Caco-2 (cell line): ENCODE data around the gene RSRC1. TPM values are rescaled to one million over a fixed set of nuclear protein-coding genes. Genes with fewer than 3 reads are reported as not detected.

ENCODE experiments used
- BruUV-seq: library from RNA; stranded (reverse); fragments of 400-500 nt; replicated peaks from 2 replicates; lab custom pipeline; 2021; lab: Mats Ljungman, UMichigan
- CTCF ChIA-PET: fragments of 300-600 bp; sonication (Branson Sonifier 250); formaldehyde crosslinking; loops from one replicate; lab custom pipeline; 2022; ENCODE audit warnings: antibody characterized with exemption; lab: Charles Lee
- POLR2A ChIA-PET: fragments of 300-600 bp; sonication (Branson Sonifier 250); formaldehyde crosslinking; loops from one replicate; lab custom pipeline; 2022; ENCODE audit warnings: antibody characterized with exemption; lab: Charles Lee
- DNase-seq, 2 experiments: peaks; one replicate each; pipeline versions ENCODE4 v3.0.0 to v3.0.0-alpha.2; 2020 to 2022
- H3K27me3 ChIP-seq: replicated peaks from 2 replicates; pipeline ENCODE4 v1.6.0; 2011; ENCODE audit warnings: low read length; ENCODE audit not compliant: control insufficient read depth, insufficient read depth
- H3K36me3 ChIP-seq: 2 replicates; pipeline ENCODE4 v1.5.1; 2011; ENCODE audit warnings: low read length; ENCODE audit not compliant: control insufficient read depth, insufficient read depth
- H3K4me1 ChIP-seq: fragments of 250-450 bp; sonication (Bioruptor Pico); 2 replicates; pipeline ENCODE4 v1.5.1; 2020; ENCODE audit warnings: mild to moderate bottlenecking
- H3K4me3 ChIP-seq: 2 replicates; pipeline ENCODE4 v1.5.1; 2011; ENCODE audit warnings: low read depth, mild to moderate bottlenecking, control low read depth, low read length
- H3K9me3 ChIP-seq: fragments of 250-450 bp; sonication (Bioruptor Pico); 2 replicates; pipeline ENCODE4 v1.5.1; 2020; ENCODE audit warnings: mild to moderate bottlenecking, moderate library complexity
- H3K27ac Mint-ChIP-seq: one replicate; pipeline ENCODE4 v1.8.0; 2022; ENCODE audit warnings: mixed read lengths; ENCODE audit not compliant: unreplicated experiment
- H3K27me3 Mint-ChIP-seq: one replicate; pipeline ENCODE4 v1.8.0; 2022; ENCODE audit warnings: mixed read lengths; ENCODE audit not compliant: insufficient read depth, unreplicated experiment
- H3K36me3 Mint-ChIP-seq: one replicate; pipeline ENCODE4 v1.8.0; 2022; ENCODE audit warnings: mild to moderate bottlenecking, mixed read lengths; ENCODE audit not compliant: insufficient read depth, unreplicated experiment
- H3K4me1 Mint-ChIP-seq: one replicate; pipeline ENCODE4 v1.8.0; 2022; ENCODE audit warnings: low read depth, mixed read lengths; ENCODE audit not compliant: unreplicated experiment
- H3K4me3 Mint-ChIP-seq: one replicate; pipeline ENCODE4 v1.8.0; 2022; ENCODE audit warnings: mild to moderate bottlenecking, moderate library complexity, mixed read lengths; ENCODE audit not compliant: unreplicated experiment
- H3K9me3 Mint-ChIP-seq: one replicate; pipeline ENCODE4 v1.8.0; 2022; ENCODE audit warnings: mixed read lengths; ENCODE audit not compliant: unreplicated experiment
- CTCF ChIP-seq, 2 experiments: fragments of 200-600 bp in 1 of 2; IDR thresholded peaks; 1 replicate in 1 of 2; 2 replicates in 1 of 2; pipeline versions ENCODE4 v1.5.1 to v1.8.0; 2011 to 2022; ENCODE audit warnings: antibody characterized with exemption in 1 of 2, control low read depth in 1 of 2, inconsistent platforms in 1 of 2, low read depth in 1 of 2, low read length in 1 of 2, mild to moderate bottlenecking in 1 of 2, moderate library complexity in 1 of 2; ENCODE audit not compliant: insufficient read depth in 1 of 2, severe bottlenecking in 1 of 2, unreplicated experiment in 1 of 2
- intact Hi-C: fragments of 100-400 bp; cut with micrococcal nuclease; formaldehyde crosslinking; loops from one replicate; pipeline ENCODE4 v1.10.0; 2022; ENCODE audit not compliant: unreplicated experiment
- total RNA-seq: library from RNA; stranded (reverse); gene quantifications from 2 replicates; pipeline ENCODE4 v1.2.3, GENCODE V29; 2022

The RSRC1 gene
- total RNA-seq, 1 experiment from 2014 or later: 38.4 TPM

- H3K9me3 Mint-ChIP-seq: no peaks in the 10 kb centered on the region
- ChIA-PET CTCF (no interaction called here), POLR2A (no interaction called here)
- no peaks in the 10 kb centered on the region for H3K36me3 Mint-ChIP-seq
- Histone ChIP-seq H3K4me1 (no peaks in the 10 kb centered on the region), H3K36me3 (no peaks in the 10 kb centered on the region), H3K27me3 (no peaks in the 10 kb centered on the region), H3K9me3 (no peaks in the 10 kb centered on the region), H3K4me3 (no peak overlapping the region)
- no peak overlapping the region for H3K27ac Mint-ChIP-seq
- H3K4me3 Mint-ChIP-seq: no peak overlapping the region
- H3K27me3 Mint-ChIP-seq: no peaks in the 10 kb centered on the region
- no TSS peak for BruUV-seq
- intact Hi-C loops: no loop called here
- DNase-seq: no peak
- no peak for TF ChIP-seq CTCF (IDR thresholded peaks at IDR 0.05; ENCODE audit: insufficient read depth in 1 of 2, low read depth in 1 of 2, low read length in 1 of 2, severe bottlenecking in 1 of 2, unreplicated experiment in 1 of 2)
- H3K4me1 Mint-ChIP-seq: peaks cover 8% of the 10 kb centered on the region
These were observed 342.4 kb downstream of the RSRC1 start for GRCh38 chr3:158452334-158452733.

GRCh38 chr3:158453004-158453403 lies 343.1 kb downstream of the RSRC1 start:
- Mint-ChIP-seq H3K27ac (no peak overlapping the region), H3K27me3 (no peaks in the 10 kb centered on the region), H3K4me1 (peaks cover 8% of the 10 kb centered on the region), H3K36me3 (no peaks in the 10 kb centered on the region), H3K4me3 (no peak overlapping the region), H3K9me3 (no peaks in the 10 kb centered on the region)
- Histone ChIP-seq H3K4me1 (no peaks in the 10 kb centered on the region), H3K36me3 (no peaks in the 10 kb centered on the region), H3K27me3 (no peaks in the 10 kb centered on the region), H3K9me3 (no peaks in the 10 kb centered on the region), H3K4me3 (no peak overlapping the region)
- POLR2A ChIA-PET: no interaction called here
- BruUV-seq: no TSS peak
- DNase-seq: no peak
- CTCF ChIA-PET: no interaction called here
- intact Hi-C loops: no loop called here
- TF ChIP-seq CTCF (IDR thresholded peaks at IDR 0.05; ENCODE audit: insufficient read depth in 1 of 2, low read depth in 1 of 2, low read length in 1 of 2, severe bottlenecking in 1 of 2, unreplicated experiment in 1 of 2): no peak

- POLR2A ChIA-PET: no interaction called here
These were observed 344.0 kb downstream of the RSRC1 start for GRCh38 chr3:158453865-158454264.

More at GRCh38 chr3:158453865-158454264, 344.0 kb downstream of the RSRC1 start:
- H3K4me3 Mint-ChIP-seq: no peak overlapping the region
- H3K9me3 ChIP-seq: no peaks in the 10 kb centered on the region
- no TSS peak for BruUV-seq
- no peaks in the 10 kb centered on the region for H3K4me1 ChIP-seq
- H3K36me3 ChIP-seq: no peaks in the 10 kb centered on the region
- no peaks in the 10 kb centered on the region for H3K27me3 ChIP-seq
- CTCF ChIA-PET: no interaction called here
- no peak overlapping the region for H3K27ac Mint-ChIP-seq
- H3K4me3 ChIP-seq: no peak overlapping the region
- H3K27me3 Mint-ChIP-seq: no peaks in the 10 kb centered on the region
- no peak for TF ChIP-seq CTCF (IDR thresholded peaks at IDR 0.05; ENCODE audit: insufficient read depth in 1 of 2, low read depth in 1 of 2, low read length in 1 of 2, severe bottlenecking in 1 of 2, unreplicated experiment in 1 of 2)
- H3K36me3 Mint-ChIP-seq: no peaks in the 10 kb centered on the region
- intact Hi-C loops: no loop called here
- no peaks in the 10 kb centered on the region for H3K9me3 Mint-ChIP-seq
- DNase-seq: no peak
- H3K4me1 Mint-ChIP-seq: peaks cover 8% of the 10 kb centered on the region
